OCI-LY3 (cell line): ENCODE measurements around the gene PRKD3.

Source experiments
- EZH2phosphoT487 ChIP-seq: fragments of 200-600 bp; shearing (Covaris generic); IDR thresholded peaks from 2 replicates; pipeline ENCODE4 v1.6.1; 2018; ENCODE audit warnings: antibody characterized with exemption, mixed run types, low read depth
- TF ChIP-seq, protein P1 (sequence below): fragments of 200-600, 300-600 bp; sonication (generic); IDR thresholded peaks from 2 replicates; pipeline ENCODE4 v1.5.1; 2014; ENCODE audit warnings: antibody characterized with exemption, low read length, low read depth

DNA sequence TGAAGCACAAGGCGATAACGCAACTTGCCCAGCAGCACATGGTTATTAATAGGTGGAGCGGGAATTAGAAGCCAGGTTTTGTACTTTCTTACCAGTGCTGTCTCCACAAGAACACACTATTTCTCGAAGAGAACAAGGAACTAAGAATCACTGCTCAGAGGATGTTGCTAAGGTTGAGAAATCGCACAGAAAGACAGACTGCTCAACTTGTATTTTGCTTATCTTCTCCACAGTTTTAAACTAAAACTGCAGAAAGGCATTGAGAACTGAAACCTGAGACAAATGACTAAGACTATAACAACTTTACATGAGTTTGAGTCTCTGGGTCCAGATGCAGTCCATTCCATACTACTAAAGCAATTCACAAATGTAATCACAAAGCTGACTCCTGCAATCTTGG, 6.2 kb downstream of the PRKD3 start:
- TF ChIP-seq, protein P1, sequence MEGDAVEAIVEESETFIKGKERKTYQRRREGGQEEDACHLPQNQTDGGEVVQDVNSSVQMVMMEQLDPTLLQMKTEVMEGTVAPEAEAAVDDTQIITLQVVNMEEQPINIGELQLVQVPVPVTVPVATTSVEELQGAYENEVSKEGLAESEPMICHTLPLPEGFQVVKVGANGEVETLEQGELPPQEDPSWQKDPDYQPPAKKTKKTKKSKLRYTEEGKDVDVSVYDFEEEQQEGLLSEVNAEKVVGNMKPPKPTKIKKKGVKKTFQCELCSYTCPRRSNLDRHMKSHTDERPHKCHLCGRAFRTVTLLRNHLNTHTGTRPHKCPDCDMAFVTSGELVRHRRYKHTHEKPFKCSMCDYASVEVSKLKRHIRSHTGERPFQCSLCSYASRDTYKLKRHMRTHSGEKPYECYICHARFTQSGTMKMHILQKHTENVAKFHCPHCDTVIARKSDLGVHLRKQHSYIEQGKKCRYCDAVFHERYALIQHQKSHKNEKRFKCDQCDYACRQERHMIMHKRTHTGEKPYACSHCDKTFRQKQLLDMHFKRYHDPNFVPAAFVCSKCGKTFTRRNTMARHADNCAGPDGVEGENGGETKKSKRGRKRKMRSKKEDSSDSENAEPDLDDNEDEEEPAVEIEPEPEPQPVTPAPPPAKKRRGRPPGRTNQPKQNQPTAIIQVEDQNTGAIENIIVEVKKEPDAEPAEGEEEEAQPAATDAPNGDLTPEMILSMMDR = no peak
- TF ChIP-seq EZH2phosphoT487 = no peak
